Measurements from ENCODE around the gene SPARC.

DNA sequence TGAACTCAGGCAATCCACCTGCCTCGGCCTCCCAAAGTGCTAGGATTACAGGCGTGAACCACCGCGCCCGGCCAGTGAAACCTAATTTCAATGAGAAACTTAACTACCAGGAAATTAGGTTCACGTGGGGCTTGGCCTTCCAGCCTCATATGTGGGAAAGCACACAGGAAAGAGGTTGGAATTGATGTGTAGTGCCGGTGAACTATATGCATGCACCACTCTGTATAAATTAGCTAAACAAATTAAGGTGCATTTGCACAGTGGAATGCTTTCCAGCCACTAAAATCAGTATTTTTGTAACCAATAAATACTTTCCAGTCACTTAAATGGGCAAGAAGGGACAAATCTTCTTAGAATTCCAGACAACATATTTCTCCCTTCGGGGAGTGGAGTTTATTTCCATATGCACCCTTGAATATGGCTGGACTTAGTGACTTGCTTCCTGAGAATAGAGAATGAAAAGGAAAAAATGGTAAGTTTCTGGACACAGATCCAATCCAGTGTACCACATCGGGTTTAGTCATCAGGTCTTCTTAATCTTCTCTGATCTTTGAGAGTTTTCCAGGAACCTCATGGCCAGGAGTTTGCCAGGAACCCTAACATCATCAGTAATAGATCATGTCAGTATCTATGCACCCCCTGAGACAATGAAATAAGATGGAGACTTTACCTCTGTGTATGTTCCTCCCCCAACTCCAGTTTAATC, 46.8 kb upstream of the SPARC start:
- TF ChIP-seq, protein P1, sequence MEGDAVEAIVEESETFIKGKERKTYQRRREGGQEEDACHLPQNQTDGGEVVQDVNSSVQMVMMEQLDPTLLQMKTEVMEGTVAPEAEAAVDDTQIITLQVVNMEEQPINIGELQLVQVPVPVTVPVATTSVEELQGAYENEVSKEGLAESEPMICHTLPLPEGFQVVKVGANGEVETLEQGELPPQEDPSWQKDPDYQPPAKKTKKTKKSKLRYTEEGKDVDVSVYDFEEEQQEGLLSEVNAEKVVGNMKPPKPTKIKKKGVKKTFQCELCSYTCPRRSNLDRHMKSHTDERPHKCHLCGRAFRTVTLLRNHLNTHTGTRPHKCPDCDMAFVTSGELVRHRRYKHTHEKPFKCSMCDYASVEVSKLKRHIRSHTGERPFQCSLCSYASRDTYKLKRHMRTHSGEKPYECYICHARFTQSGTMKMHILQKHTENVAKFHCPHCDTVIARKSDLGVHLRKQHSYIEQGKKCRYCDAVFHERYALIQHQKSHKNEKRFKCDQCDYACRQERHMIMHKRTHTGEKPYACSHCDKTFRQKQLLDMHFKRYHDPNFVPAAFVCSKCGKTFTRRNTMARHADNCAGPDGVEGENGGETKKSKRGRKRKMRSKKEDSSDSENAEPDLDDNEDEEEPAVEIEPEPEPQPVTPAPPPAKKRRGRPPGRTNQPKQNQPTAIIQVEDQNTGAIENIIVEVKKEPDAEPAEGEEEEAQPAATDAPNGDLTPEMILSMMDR (IDR thresholded peaks at IDR 0.05; ENCODE audit: poor library complexity): no peak
- TF ChIP-seq EZH2phosphoT487 (IDR thresholded peaks at IDR 0.05; ENCODE audit: low read depth, severe bottlenecking, unreplicated experiment): no peak
- TF ChIP-seq EZH2 (IDR thresholded peaks at IDR 0.05; ENCODE audit: borderline replicate concordance): no peak

Data from hepatocyte (in vitro differentiated cells).